Bronchial epithelial cell (primary cell): ENCODE results near the gene RBM4B. TPM values are rescaled to one million over a fixed set of nuclear protein-coding genes. Genes with fewer than 3 reads are reported as not detected.

Experiments
- DNase-seq: peaks from one replicate; pipeline ENCODE4 v3.0.0-alpha.2; 2010; ENCODE audit warnings: low read depth
- FAIRE-seq: peaks from 2 replicates; lab custom pipeline; 2011; peaks lifted over from hg19 to GRCh38; lab: Jason Lieb, UNC
- H3K27me3 ChIP-seq: 2 replicates; pipeline ENCODE4 v1.5.1; 2011; ENCODE audit warnings: low read length; ENCODE audit not compliant: control insufficient read depth, insufficient read depth
- H3K36me3 ChIP-seq: 2 replicates; pipeline ENCODE4 v1.5.1; 2011; ENCODE audit warnings: low read length; ENCODE audit not compliant: control insufficient read depth, insufficient read depth
- H3K4me3 ChIP-seq: 2 replicates; pipeline ENCODE4 v1.5.1; 2011; ENCODE audit warnings: mild to moderate bottlenecking, low read depth, low read length, control low read depth
- CTCF ChIP-seq: IDR thresholded peaks from 2 replicates; pipeline ENCODE4 v1.5.1; 2011; ENCODE audit warnings: mild to moderate bottlenecking, moderate library complexity, low read length, control low read depth, inconsistent platforms; ENCODE audit not compliant: insufficient read depth, severe bottlenecking
- total RNA-seq: library from RNA; depleted of rRNA; stranded (reverse); fragments of >200 nt; gene quantifications from 2 replicates; pipeline ENCODE4 v1.2.1, GENCODE V29; 2014

The RBM4B gene
- total RNA-seq, 1 donor from 2014 or later, result 13.4 TPM

- Histone ChIP-seq H3K4me3 (no peak overlapping the region), H3K36me3 (peaks cover 3% of the 10 kb centered on the region), H3K27me3 (no peaks in the 10 kb centered on the region)
- no peak for DNase-seq
- TF ChIP-seq CTCF, result no peak
- FAIRE-seq, result no peak
Observed at GRCh38 chr11:66722745-66723651, 45.3 kb upstream of the RBM4B start.

GRCh38 chr11:66721939-66722338, 44.3 kb upstream of the RBM4B start:
- FAIRE-seq, result no peak

GRCh38 chr11:66720899-66721470, 43.3 kb upstream of the RBM4B start:
- H3K36me3 ChIP-seq, result peaks cover 3% of the 10 kb centered on the region
- DNase-seq (no peak), FAIRE-seq (no peak)
- no peaks in the 10 kb centered on the region for H3K27me3 ChIP-seq
- H3K4me3 ChIP-seq, result no peak overlapping the region
- TF ChIP-seq CTCF, result no peak

More at GRCh38 chr11:66721939-66722338, 44.3 kb upstream of the RBM4B start:
- H3K4me3 ChIP-seq, result no peak overlapping the region
- DNase-seq, result no peak
- H3K36me3 ChIP-seq, result peaks cover 3% of the 10 kb centered on the region
- H3K27me3 ChIP-seq, result no peaks in the 10 kb centered on the region
- TF ChIP-seq CTCF, result no peak

- H3K27me3 ChIP-seq, result no peaks in the 10 kb centered on the region
- no peak for FAIRE-seq
- no peak overlapping the region for H3K4me3 ChIP-seq
- peak; percentile 89 for DNase-seq
- H3K36me3 ChIP-seq, result peaks cover 3% of the 10 kb centered on the region
- TF ChIP-seq CTCF, result no peak
Observed at GRCh38 chr11:66720223-66720898, 42.7 kb upstream of the RBM4B start.

- DNase-seq (no peak), FAIRE-seq (peak; percentile 86)
- no peak overlapping the region for H3K4me3 ChIP-seq
- peaks cover 5% of the 10 kb centered on the region for H3K36me3 ChIP-seq
- H3K27me3 ChIP-seq, result no peaks in the 10 kb centered on the region
- no peak for TF ChIP-seq CTCF
Observed at GRCh38 chr11:66719111-66719872, 41.6 kb upstream of the RBM4B start.
